Skin epidermis (tissue), 12 donors: ENCODE results near the gene TMEM217.

Experiments used
- H3K27ac ChIP-seq, 21 experiments: fragments of 200-600 bp; sonication (generic) in 11 of 21; one replicate each; pipeline ENCODE4 v1.5.0; 2020; ENCODE audit warnings: mild to moderate bottlenecking in 3 of 21, inconsistent platforms in 2 of 21, moderate library complexity in 2 of 21
- H3K4me3 ChIP-seq, 7 experiments: fragments of 200-600 bp; sonication (generic) in 2 of 7; one replicate each; pipeline ENCODE4 v1.5.0; 2020; ENCODE audit warnings: inconsistent platforms in 2 of 7, mild to moderate bottlenecking in 2 of 7, moderate library complexity in 1 of 7

TMEM217 gene

GRCh38 chr6:37282371-37282770 is 24.4 kb upstream of the TMEM217 start:
- no peak overlapping the region for H3K4me3 ChIP-seq
- H3K27ac ChIP-seq = no peak overlapping the region

GRCh38 chr6:37280162-37280887 is 22.4 kb upstream of the TMEM217 start:
- H3K4me3 ChIP-seq = no peak overlapping the region
- no peak overlapping the region for H3K27ac ChIP-seq

GRCh38 chr6:37279366-37280134 is 21.6 kb upstream of the TMEM217 start:
- H3K4me3 ChIP-seq = no peak overlapping the region
- no peak overlapping the region for H3K27ac ChIP-seq

GRCh38 chr6:37277001-37277409 is 19.1 kb upstream of the TMEM217 start:
- no peak overlapping the region for H3K4me3 ChIP-seq
- H3K27ac ChIP-seq = no peak overlapping the region

- Histone ChIP-seq H3K4me3 (no peak overlapping the region), H3K27ac (no peak overlapping the region)
Measured at GRCh38 chr6:37275350-37275749, 17.4 kb upstream of the TMEM217 start.

GRCh38 chr6:37273690-37274089 is 15.7 kb upstream of the TMEM217 start:
- no peak overlapping the region for H3K4me3 ChIP-seq
- H3K27ac ChIP-seq = no peak overlapping the region

GRCh38 chr6:37272834-37273566 is 15.1 kb upstream of the TMEM217 start:
- Histone ChIP-seq H3K4me3 (no peak overlapping the region), H3K27ac (no peak overlapping the region)

- no peak overlapping the region for H3K4me3 ChIP-seq
Measured at GRCh38 chr6:37269105-37269504, 11.2 kb upstream of the TMEM217 start.

GRCh38 chr6:37265860-37266259 is 7.9 kb upstream of the TMEM217 start:
- Histone ChIP-seq H3K27ac (no peak overlapping the region), H3K4me3 (no peak overlapping the region)

More at GRCh38 chr6:37269105-37269504, 11.2 kb upstream of the TMEM217 start:
- H3K27ac ChIP-seq = no peak overlapping the region

GRCh38 chr6:37265001-37265400 is 7.1 kb upstream of the TMEM217 start:
- Histone ChIP-seq H3K27ac (no peak overlapping the region), H3K4me3 (no peak overlapping the region)

GRCh38 chr6:37262446-37263026 is 4.6 kb upstream of the TMEM217 start:
- H3K27ac ChIP-seq = peak overlapping the region in 3 of 21 experiments; percentile 13 to 23 (median 22)
- H3K4me3 ChIP-seq = no peak overlapping the region

GRCh38 chr6:37261198-37261597 is 3.3 kb upstream of the TMEM217 start:
- H3K27ac ChIP-seq = no peak overlapping the region
- no peak overlapping the region for H3K4me3 ChIP-seq

GRCh38 chr6:37260444-37260843 is 2.5 kb upstream of the TMEM217 start:
- no peak overlapping the region for H3K4me3 ChIP-seq

GRCh38 chr6:37260040-37260439 is 2.1 kb upstream of the TMEM217 start:
- H3K4me3 ChIP-seq = no peak overlapping the region
- H3K27ac ChIP-seq = peak overlapping the region in 2 of 21 experiments; percentile 3 to 98

More at GRCh38 chr6:37260444-37260843, 2.5 kb upstream of the TMEM217 start:
- no peak overlapping the region for H3K27ac ChIP-seq

- H3K4me3 ChIP-seq = peak overlapping the region in 1 of 7 experiments; percentile 68
Measured at GRCh38 chr6:37259191-37259590, 1.2 kb upstream of the TMEM217 start.

GRCh38 chr6:37258405-37259105 is 611 bp upstream of the TMEM217 start:
- Histone ChIP-seq H3K4me3 (peak overlapping the region; percentile 68 to 91 (median 80)), H3K27ac (peak overlapping the region in 20 of 21 experiments; percentile 80 to 99 (median 92))

More at GRCh38 chr6:37259191-37259590, 1.2 kb upstream of the TMEM217 start:
- peak overlapping the region in 9 of 21 experiments; percentile 6 to 99 (median 91) for H3K27ac ChIP-seq

GRCh38 chr6:37257320-37257633 is 667 bp downstream of the TMEM217 start:
- peak overlapping the region in 6 of 7 experiments; percentile 68 to 87 (median 79) for H3K4me3 ChIP-seq
- H3K27ac ChIP-seq = peak overlapping the region in 8 of 21 experiments; percentile 91 to 98 (median 94)

- H3K4me3 ChIP-seq = peak overlapping the region in 4 of 7 experiments; percentile 68 to 87 (median 76)
- peak overlapping the region in 2 of 21 experiments; percentile 91 to 94 for H3K27ac ChIP-seq
Measured at GRCh38 chr6:37256692-37257319, 1.1 kb downstream of the TMEM217 start.

- H3K27ac ChIP-seq = no peak overlapping the region
Measured at GRCh38 chr6:37254881-37255280, 3.1 kb downstream of the TMEM217 start.

More at GRCh38 chr6:37254881-37255280, 3.1 kb downstream of the TMEM217 start:
- H3K4me3 ChIP-seq = no peak overlapping the region
